ENCODE results near the gene TM2D3.

DNA sequence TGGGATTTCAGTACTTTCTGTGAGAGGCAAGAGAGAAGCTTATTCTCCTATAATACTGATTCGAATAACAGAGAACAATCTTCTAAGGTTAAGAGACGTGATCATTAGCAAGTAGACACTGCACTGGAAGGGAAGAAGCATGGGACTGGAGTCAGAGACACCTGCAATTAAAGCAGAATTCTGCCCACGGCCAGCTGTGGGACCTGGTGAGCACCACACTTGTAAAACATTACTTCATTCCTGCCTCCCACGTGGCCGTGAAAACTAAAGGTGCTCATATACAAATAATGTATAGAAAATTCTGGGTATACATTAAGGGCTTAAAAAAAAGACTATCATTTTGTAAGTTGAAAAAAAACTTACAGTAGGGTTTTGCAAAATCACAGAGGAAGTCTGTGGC lies 2.0 kb downstream of the TM2D3 start:
- TF ChIP-seq, protein P1, sequence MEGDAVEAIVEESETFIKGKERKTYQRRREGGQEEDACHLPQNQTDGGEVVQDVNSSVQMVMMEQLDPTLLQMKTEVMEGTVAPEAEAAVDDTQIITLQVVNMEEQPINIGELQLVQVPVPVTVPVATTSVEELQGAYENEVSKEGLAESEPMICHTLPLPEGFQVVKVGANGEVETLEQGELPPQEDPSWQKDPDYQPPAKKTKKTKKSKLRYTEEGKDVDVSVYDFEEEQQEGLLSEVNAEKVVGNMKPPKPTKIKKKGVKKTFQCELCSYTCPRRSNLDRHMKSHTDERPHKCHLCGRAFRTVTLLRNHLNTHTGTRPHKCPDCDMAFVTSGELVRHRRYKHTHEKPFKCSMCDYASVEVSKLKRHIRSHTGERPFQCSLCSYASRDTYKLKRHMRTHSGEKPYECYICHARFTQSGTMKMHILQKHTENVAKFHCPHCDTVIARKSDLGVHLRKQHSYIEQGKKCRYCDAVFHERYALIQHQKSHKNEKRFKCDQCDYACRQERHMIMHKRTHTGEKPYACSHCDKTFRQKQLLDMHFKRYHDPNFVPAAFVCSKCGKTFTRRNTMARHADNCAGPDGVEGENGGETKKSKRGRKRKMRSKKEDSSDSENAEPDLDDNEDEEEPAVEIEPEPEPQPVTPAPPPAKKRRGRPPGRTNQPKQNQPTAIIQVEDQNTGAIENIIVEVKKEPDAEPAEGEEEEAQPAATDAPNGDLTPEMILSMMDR (IDR thresholded peaks at IDR 0.05; ENCODE audit: low read length), result no peak
- no peak for TF ChIP-seq EZH2phosphoT487 (IDR thresholded peaks at IDR 0.05; ENCODE audit: low read length)
